Germinal center (tissue), 1 donor: ENCODE data around the gene STARD5.

Source experiments
- DNase-seq: peaks from one replicate; pipeline ENCODE4 v3.0.0; 2012; ENCODE audit warnings: mixed read lengths, low spot score

The STARD5 gene

DNA sequence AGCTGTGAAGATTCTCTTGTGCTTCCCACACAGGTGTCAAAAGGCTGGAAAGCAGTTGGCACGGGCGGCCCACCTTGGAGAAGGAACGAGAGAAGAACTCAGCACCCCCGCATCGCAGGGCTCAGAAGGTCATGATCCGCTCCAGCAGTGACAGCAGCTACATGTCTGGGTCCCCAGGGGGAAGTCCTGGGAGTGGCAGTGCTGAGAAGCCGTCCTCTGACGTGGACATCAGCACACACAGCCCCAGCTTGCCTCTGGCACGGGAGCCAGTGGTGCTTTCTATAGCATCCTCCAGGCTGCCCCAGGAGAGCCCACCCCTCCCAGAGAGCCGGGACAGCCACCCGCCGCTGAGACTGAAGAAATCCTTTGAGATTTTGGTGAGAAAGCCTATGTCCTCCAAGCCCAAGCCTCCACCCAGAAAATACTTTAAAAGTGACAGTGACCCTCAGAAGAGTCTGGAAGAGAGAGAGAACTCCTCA is 31.4 kb downstream of the STARD5 start:
- DNase-seq = peak; percentile 60

- no peak for DNase-seq
These were observed 31.9 kb downstream of the STARD5 start for GRCh38 chr15:81291916-81292522.

DNA sequence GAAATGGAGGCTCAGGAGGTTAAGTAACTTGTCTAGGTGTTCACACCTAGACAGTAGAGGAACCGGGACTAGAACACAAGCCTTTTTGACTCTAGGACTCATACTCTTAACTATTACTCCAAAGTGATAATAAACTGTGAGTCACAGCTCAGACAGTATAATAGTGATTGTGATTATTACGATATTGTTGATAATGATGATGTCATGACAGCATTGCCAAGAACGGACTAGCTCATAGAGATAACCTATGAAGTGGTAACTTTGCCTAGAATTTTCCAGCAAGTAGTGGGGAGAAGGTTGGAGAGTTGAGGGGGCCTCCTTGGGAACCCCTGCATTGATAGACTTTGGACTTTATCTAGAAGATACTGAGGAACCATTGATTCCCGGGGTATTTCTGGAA is 34.0 kb downstream of the STARD5 start:
- no peak for DNase-seq

- no peak for DNase-seq
These were observed 35.3 kb downstream of the STARD5 start for GRCh38 chr15:81288616-81289015.

DNA sequence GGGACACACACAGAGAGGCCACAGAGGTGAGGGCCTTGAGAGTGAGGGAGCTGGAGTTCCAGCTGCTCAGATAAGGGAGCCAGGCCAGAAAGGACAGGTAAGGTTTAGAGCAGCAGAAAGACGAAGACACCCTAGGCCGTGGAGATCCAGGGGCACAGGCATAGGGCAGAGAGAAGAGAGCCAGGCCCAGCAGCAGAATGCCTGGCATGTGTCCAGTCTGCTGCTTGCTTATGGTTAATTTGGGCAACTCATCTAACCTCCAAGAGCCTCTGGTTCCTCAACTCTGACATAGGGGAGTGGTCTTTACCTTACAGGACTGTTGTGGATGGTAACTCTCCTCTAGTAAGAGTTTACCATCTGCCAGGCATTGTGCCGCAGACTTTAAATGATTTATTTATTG is 35.9 kb downstream of the STARD5 start:
- DNase-seq = no peak

DNA sequence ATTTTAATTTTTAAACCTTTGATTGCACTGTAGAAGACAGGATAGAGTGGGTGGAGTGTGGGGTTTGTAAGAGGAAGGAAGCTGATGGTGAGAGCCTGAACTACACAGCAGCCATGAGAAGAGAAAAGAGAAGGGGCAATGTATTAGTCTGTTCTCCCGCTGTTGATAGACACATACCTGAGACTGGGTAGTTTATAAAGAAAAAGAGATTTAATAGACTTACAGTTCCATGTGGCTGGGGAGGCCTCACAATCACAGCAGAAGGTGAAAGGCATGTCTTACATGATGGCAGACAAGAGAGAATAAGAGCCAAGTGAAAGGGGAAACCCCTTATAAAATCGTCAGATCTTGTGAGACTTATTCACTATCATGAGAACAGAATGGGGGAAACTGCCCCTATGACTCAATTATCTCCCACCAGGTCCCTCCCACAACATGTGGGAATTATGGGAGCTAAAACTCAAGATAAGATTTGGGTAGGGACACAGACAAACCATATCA is 37.3 kb downstream of the STARD5 start:
- DNase-seq = no peak

- no peak for DNase-seq
These were observed 38.5 kb downstream of the STARD5 start for GRCh38 chr15:81285461-81285860.

DNA sequence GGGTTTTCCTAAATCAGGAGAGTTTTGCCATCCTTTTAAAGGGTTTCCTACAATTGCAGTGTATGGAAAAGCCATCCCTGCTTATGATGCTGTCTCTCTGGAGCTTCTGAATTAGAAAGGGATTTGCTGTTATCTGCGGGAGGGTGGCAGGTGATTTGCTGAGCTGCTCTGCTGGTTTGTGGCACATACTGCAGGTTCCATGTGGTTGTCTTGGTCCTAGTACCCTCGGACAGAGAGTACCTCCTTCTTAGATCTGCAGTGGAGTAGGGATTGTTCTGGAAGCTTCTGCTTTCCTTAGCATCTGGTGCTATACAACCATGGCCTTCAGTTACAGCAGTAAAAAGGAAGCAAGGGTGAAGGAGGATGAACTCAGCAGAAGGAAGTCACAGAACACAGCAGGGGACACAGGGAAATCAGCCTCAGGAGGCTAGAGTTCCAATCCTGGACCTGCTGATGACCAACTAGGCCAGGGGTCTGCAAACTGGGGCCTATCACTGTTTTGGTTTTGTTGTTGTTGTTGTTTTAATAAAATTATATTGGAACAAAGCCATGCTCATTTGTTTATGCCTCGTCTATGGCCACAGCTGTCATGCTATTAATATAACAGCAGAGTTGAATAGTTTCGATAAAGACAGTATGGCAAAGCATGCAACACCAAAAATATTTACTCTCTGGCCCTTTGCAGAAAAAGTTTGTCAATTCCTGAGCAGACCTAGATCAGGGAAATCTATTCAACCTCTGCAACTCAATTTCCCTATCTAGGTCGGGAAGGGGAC is 39.5 kb downstream of the STARD5 start:
- DNase-seq = no peak

DNA sequence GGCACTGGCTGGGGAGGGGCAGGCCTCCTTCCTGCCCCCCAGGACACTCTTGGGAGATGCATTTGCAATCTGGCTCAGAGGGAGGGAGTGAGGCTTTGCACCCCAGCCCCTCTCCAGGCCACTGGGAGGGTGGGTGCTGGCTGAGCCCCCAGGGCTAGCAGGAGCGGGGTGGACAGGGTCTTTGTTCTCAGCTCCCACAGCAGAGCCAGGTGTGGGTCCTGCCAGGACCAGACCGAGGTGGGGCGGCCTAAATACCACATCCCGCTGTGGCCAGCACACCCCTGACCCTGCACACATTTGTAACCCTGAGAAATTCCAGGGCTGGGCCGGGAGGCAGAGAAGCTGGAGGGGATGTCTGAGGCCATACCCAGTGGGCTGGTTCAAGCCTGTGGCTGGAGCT is 41.0 kb downstream of the STARD5 start:
- DNase-seq = no peak

DNA sequence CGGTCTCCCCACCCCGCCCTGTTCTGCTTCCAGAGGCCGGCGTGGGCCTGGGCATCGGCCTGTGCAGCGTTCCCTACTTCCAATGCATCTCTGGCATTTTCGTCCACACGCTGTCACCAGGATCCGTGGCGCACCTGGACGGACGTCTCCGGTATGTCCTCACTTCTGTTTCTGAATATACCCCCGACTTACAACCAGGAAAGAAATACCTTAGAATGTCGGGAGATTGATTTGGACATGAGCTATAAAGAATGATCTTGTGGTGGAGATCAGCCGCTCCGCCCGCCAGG is 41.4 kb downstream of the STARD5 start:
- no peak for DNase-seq

DNA sequence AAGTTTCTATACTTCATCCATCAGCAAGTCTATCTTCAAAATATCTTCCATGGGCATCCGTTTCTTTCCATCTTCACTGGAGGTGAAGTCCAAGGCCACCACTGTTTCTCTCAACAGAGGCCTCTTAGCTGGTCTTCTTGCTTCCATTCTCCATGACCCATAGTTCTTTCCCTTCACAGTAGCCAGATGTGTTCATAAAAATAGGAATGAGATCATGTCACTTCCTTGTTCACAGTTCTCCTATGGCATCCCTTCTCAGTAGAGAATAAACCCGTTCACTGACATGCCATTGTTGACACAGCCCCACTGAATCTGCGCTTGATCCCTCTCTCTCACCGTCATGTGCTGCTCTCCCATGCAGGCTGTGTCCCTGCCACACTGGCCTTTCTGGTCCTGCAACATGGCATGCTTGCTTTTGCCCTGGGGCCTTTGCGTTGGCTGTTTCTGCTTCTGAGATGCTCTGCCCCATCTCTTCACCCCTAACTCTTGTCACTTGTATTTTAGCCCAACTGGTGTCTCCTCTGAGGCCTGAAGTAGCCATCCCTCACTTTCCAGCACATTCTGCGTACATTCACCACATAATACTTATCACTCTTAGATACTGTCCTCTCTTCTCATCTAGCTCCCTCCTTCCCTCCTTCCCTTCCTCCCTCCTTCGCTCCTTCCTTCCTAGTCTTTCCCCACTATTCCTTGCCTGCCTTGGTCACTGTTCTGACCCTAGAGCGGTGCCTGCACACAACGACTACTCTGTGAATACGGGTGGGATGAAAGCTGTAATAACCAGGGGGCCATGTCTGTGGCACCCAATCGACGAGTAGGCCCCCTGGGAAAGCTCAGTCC is 42.0 kb downstream of the STARD5 start:
- DNase-seq = no peak

GRCh38 chr15:81281456-81281735 is 42.5 kb downstream of the STARD5 start:
- DNase-seq = no peak

- no peak for DNase-seq
These were observed 43.1 kb downstream of the STARD5 start for GRCh38 chr15:81280696-81281455.

- no peak for DNase-seq
These were observed 44.1 kb downstream of the STARD5 start for GRCh38 chr15:81279621-81280485.

DNA sequence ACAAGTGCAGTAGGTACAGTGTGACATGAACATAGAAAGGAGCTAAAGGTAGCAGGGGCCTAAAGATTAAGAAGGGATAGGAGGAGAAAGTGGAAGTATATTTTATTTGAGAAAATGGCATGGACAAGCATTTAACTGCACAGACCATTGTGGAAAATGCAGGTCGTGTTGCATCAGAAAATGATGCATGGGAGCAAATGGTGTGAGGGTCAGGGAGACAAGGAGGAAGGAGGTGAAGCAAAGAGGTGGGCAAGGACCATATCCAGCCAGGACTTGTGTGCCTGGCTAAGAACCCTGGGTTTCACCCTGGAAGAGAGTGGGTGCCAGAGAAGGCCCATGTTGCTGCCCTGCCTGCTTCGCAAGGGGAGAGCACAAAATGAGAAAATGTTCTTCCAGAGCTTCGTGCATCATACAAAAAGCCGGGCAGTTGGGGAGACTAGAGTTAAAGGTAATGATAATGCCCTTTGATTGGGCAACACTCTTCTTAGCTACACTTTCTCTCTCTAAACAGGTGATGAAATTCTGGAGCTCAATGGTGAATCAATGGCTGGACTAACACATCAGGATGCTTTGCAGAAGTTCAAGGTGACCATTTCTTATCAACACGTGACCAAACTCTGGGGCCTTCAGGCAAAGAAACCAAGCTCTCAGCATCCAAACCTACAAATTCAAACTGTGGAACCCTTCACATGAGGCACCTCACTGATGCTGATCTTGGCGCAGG is 45.5 kb downstream of the STARD5 start:
- DNase-seq = no peak

- DNase-seq = no peak
These were observed 46.1 kb downstream of the STARD5 start for GRCh38 chr15:81277851-81278250.

DNA sequence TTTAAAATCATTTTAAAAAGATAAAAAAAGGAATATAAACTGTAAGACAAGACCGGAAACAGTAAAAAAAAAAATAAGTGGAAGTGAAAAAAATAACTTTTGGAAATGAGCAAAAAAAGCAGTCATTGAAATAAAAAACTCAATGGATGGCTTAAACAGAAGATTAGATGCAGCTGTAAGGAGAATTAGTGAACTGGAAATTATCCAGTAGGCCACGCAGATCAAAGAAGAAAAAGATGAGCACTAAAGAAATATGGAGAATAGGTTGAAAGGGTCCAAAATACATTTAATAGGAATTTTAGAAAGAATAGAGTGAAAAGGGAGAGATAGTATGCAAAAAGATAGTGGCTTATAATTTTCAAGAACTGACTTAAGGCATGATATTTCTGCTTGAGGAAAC is 47.0 kb downstream of the STARD5 start:
- no peak for DNase-seq

GRCh38 chr15:81275711-81276392 is 48.1 kb downstream of the STARD5 start:
- DNase-seq = no peak

- peak; percentile 75 for DNase-seq
These were observed 48.8 kb downstream of the STARD5 start for GRCh38 chr15:81274931-81275707.
